SKM-1 (cell line): ENCODE measurements around the gene NAV2.

Experiments
- DNase-seq: peaks from one replicate; lab custom pipeline; 2025; ENCODE audit not compliant: unreplicated experiment; lab: John Stamatoyannopoulos, UW

The NAV2 gene

DNA sequence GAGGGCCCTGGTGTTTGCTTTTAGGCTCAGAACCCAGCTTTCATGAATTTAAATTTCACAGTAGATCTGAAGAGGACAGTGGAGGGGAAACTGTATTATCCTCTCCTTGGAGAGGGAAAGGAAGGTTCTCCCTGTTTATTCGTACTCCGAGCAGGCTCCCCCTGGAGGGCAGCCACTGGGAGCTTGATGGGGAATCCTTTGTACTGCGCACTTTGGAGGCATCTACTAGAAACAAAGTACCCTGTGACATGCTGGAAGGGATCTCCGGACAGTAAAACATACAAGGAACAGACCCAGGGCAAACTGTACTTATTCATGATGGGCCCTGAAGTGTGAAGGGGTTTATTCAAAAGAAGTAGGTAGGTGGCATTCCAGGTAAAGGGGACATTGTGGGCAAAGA lies 27.2 kb downstream of the NAV2 start:
- no peak for DNase-seq

DNA sequence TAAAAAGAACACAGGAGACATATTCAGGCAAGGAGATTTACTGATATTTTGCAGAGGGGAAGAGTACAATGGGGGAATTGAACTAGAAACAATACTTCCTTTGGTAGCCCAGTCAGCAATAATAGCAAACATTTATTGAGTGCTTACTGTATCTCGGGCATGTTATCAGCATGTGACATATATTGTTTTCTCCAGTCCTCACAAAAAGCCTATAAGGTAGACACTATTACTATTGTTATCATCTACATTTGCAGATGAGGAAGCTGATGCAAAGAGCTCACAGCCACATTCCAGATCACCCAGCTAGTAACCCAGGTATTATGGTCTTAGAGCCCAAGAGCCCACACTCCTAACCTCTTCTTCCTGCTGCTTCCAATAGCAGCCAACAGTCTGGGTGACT lies 27.9 kb downstream of the NAV2 start:
- no peak for DNase-seq

DNA sequence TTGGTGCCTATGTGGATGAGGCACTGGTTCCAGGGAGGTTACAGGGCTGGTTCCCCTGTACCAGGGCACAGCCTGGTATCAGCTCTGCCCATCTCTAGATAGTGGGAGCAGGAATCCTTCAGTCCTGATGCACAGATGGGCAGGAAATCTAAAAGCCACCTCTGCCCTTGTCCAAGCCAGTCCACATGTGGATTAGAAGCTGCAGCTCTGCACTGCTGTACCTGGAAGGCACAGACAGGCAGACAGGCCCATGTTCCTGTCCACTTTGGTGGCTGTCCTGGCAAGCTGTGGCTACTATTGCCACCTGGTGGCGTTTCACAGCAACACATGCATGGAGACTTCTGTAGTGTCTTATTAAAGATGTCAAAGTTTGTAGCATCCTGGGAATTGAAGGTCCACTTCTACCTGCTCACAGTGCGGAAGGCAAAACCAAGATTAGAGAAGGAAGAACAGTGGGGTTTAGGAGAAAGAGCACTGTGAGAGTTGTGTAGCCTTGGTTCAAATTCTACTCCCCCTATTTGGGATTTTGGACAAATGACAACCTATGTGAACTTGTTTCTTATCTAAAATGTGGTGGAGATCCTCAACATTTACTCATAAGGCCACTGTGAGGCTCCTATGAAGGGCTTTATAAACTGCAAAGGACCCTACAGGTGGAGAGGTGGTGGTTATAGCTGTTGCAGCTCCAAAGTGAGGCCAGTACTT lies 30.1 kb downstream of the NAV2 start:
- DNase-seq: peak; percentile 59

- no peak for DNase-seq
Observed at GRCh38 chr11:19743622-19744021, 31.0 kb downstream of the NAV2 start.

GRCh38 chr11:19744130-19744529 lies 31.5 kb downstream of the NAV2 start:
- no peak for DNase-seq

- DNase-seq: no peak
Observed at GRCh38 chr11:19746086-19746485, 33.4 kb downstream of the NAV2 start.

- DNase-seq: no peak
Observed at GRCh38 chr11:19747634-19748033, 35.0 kb downstream of the NAV2 start.

DNA sequence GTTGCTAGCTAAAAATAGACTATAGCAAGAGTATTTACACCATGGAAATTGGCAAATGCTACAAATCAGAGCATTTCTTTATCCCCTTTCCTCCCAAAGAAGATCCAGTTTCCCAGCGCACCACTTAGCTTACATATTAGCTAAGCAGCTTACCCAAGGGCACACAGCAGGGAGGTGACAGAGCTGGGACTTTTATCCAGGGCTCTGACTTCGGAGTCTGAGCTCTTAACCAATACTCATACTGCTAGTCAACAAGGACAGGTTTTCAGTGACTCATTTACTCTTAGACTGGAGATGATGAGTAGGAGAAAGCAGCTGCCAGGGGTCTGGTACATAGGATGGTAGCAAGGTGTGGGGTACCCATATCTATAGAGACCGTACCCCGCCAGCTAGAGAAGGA lies 38.4 kb downstream of the NAV2 start:
- DNase-seq: no peak

DNA sequence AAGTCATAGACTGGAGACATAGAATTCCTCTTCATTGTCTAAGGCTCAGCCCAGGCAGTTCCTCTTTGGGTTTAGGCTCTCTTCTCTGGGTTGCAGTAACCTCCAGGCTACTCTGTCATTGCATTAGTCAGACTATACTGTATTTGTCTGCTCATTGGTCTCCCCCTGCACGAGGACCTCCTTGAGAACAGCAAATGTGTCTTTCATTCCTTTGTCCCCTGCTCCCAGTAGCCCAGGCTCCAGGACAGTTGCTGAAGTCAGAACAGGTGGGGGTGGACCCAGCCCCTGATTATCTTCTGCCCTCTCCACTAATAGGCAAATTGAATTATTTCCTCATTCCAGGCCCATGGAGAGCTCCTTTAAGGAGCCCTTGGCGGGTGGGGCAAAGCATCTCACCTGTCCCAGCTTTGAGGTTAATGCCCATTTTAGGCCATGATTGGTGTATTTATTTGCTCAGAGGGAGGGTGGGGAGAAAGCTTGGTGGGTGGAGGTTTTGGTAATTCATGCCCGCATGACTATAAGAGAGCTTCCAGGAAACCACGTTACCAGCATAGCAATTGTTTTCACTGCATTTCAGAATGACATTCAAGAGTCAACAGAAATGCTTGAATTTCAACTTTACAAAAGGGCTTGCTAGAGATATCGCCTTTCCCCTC lies 40.9 kb downstream of the NAV2 start:
- DNase-seq: no peak

- DNase-seq: no peak
Observed at GRCh38 chr11:19756675-19757475, 44.2 kb downstream of the NAV2 start.

- DNase-seq: no peak
Observed at GRCh38 chr11:19759389-19759788, 46.8 kb downstream of the NAV2 start.

DNA sequence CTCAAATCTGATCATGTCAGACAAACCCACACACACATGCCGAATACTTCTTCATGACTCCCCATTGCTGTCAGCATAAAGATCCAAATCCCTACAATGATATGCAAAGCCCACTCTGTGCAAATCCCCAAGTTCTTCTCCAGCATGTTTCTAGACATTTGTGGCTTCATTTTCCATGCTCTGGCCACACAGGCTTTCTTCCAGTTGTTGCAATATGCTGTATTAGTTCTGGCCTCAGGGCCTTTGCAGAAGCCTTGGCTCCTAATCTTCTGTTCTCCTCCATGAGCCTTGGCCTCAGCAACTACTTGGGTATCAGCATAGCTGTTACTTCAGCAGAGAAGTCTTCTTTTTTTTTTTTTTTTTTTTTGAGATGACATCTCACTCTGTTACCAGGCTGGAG lies 49.6 kb downstream of the NAV2 start:
- DNase-seq: no peak

- no peak for DNase-seq
Observed at GRCh38 chr11:19763330-19763729, 50.7 kb downstream of the NAV2 start.

GRCh38 chr11:19766206-19766605 lies 53.6 kb downstream of the NAV2 start:
- DNase-seq: no peak

- DNase-seq: no peak
Observed at GRCh38 chr11:19766810-19767209, 54.2 kb downstream of the NAV2 start.

GRCh38 chr11:19767627-19768151 lies 55.1 kb downstream of the NAV2 start:
- DNase-seq: no peak

DNA sequence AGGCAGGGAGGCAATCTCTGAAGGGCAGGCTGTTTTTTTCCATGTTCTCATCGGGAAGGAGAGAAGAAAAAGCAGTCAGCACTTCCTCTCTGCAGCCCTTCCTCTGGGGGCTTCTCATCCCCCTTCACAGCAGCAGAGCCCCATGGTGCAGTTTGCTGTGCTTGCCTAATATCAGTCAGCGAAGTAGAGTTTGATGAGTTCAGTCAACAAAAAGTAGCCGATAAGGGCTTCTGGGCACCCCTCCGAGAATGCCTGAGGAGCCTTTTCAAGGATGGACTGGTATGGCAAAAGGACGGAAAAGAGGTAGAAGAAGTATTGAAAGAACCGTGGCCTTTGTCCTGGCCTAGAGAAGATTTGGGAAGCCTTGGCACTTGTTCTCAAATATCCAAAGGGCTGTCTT lies 55.6 kb downstream of the NAV2 start:
- no peak for DNase-seq

GRCh38 chr11:19768815-19769214 lies 56.2 kb downstream of the NAV2 start:
- DNase-seq: no peak

DNA sequence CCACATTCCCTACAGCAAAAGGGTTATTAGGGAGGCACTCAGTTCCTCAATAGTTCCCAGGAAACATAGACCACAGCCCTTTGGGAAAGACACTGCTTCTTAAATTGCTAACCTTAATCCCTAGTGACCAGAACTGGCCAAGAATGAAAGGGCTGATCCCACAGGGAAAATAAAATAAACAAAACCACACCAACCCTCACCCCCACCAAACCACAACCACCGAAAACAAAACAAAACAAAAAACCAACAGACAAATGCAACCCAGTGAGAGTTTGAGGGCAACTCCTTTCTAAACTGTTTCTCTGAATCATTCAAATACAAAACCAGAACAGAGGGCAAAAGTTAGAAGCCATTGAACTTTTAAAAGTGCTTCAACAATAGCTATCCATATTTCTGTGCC lies 57.2 kb downstream of the NAV2 start:
- no peak for DNase-seq

DNA sequence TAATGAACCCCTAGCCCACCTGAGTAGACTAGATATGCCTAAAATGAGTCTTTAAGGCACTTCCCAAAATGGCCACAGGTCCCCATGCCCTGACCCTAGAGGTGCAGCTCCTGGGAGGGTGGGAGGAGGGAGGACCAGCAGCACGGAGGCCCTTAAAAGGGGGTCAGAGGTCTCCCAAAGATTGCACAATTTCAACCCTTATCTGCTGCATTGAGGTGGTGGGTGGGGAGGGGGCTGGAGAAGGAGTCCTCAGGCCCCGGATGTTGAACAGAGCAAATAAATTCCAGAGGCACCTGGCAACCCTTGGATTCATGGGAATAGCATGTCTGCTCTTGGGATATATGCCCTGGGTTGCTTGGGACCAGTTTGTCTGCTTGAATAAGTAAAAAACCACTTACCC lies 57.6 kb downstream of the NAV2 start:
- no peak for DNase-seq

- no peak for DNase-seq
Observed at GRCh38 chr11:19771463-19771862, 58.8 kb downstream of the NAV2 start.

DNA sequence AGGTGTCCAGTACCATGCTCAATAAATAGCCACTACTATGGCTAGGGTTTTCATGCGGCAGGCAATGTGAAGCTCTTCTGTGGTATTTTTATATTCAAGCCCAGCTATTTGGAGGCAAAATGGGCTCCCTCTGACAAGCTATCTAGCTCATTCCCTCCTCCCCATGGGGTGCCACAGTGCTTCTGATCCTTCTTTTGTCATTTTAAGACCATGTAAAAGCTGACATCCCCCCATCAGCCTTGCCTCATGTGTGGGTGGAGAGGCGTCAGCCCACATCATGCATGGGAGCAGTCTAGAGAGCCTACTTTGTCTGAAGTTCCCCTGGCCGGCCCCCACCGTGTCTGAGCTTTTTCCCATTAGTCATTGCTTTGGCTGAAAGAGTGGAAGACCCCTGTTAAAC lies 59.8 kb downstream of the NAV2 start:
- DNase-seq: no peak
